Body of pancreas (tissue), 4 donors: ENCODE measurements around the gene RASL12.

ENCODE experiments used
- CTCF ChIP-seq, 7 experiments: fragments of 450-650 bp in 4 of 7; fragments of 200-600 bp in 3 of 7; sonication (generic) in 3 of 7; IDR thresholded peaks; one replicate each; pipeline ENCODE4 v1.5.1; 2016 to 2019; ENCODE audit warnings: antibody characterized with exemption in 7 of 7
- POLR2A ChIP-seq, 3 donors: fragments of 450-650 bp; IDR thresholded peaks; one replicate each; pipeline ENCODE4 v1.6.1; 2016; ENCODE audit warnings: antibody characterized with exemption in 3 of 3, mild to moderate bottlenecking in 2 of 3

- TF ChIP-seq CTCF (IDR thresholded peaks at IDR 0.05) (no peak), POLR2A (IDR thresholded peaks at IDR 0.05) (no peak)
Observed at GRCh38 chr15:65068403-65068788, 605 bp upstream of the RASL12 start.
